HG03175 (cell line): ENCODE data around the gene PACRG.

Experiments used
- ATAC-seq: cut with Tn5 transposase; IDR thresholded peaks from one replicate; pipeline ENCODE4 v1.9.1; 2021; ENCODE audit warnings: mild to moderate bottlenecking, moderate library complexity; ENCODE audit not compliant: unreplicated experiment

The PACRG gene

DNA sequence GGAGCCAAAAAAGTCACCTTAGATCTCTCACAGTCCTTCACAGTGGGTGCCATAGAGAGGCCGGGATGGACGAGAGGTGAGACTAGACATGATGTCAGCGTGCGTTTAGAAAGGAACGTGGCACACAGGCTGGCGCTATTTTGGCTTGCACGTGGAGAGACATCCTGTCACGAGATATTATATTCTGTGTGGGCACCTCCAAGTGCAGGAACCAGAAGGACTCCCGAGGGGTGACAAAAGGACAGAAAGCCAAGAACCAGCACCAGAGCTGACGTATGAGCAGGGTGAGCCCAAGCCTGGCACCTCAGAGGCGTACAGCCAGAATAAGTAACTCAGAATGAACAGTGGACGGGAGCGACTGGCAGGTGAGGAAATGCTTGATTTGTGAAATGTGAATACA lies 636.9 kb downstream of the PACRG start:
- no peak for ATAC-seq
